NCI-H1436 (cell line): Measurements from ENCODE around the gene BTBD2.

Experiments used
- DNase-seq: peaks from one replicate; lab custom pipeline; 2025; lab: John Stamatoyannopoulos, UW

The BTBD2 gene

GRCh38 chr19:1985588-1986356, 29.7 kb downstream of the BTBD2 start:
- no peak for DNase-seq

GRCh38 chr19:1984357-1984756, 31.2 kb downstream of the BTBD2 start:
- DNase-seq = no peak

- DNase-seq = no peak
Measured at GRCh38 chr19:1981253-1981652, 34.3 kb downstream of the BTBD2 start.

- no peak for DNase-seq
Measured at GRCh38 chr19:1980809-1981181, 34.7 kb downstream of the BTBD2 start.

- no peak for DNase-seq
Measured at GRCh38 chr19:1980091-1980808, 35.3 kb downstream of the BTBD2 start.

GRCh38 chr19:1979642-1980041, 35.9 kb downstream of the BTBD2 start:
- DNase-seq = no peak

GRCh38 chr19:1979017-1979416, 36.5 kb downstream of the BTBD2 start:
- DNase-seq = no peak

GRCh38 chr19:1978346-1978894, 37.1 kb downstream of the BTBD2 start:
- no peak for DNase-seq

- no peak for DNase-seq
Measured at GRCh38 chr19:1977120-1977519, 38.4 kb downstream of the BTBD2 start.

- no peak for DNase-seq
Measured at GRCh38 chr19:1975162-1975480, 40.4 kb downstream of the BTBD2 start.

GRCh38 chr19:1974381-1975161, 40.9 kb downstream of the BTBD2 start:
- DNase-seq = no peak

- no peak for DNase-seq
Measured at GRCh38 chr19:1970806-1971502, 44.6 kb downstream of the BTBD2 start.

GRCh38 chr19:1970003-1970805, 45.3 kb downstream of the BTBD2 start:
- DNase-seq = no peak

GRCh38 chr19:1969176-1970002, 46.1 kb downstream of the BTBD2 start:
- no peak for DNase-seq

GRCh38 chr19:1968279-1969175, 47.0 kb downstream of the BTBD2 start:
- DNase-seq = no peak

GRCh38 chr19:1967087-1967608, 48.4 kb downstream of the BTBD2 start:
- no peak for DNase-seq

- DNase-seq = no peak
Measured at GRCh38 chr19:1962674-1963073, 52.8 kb downstream of the BTBD2 start.

GRCh38 chr19:1961000-1961883, 54.3 kb downstream of the BTBD2 start:
- DNase-seq = no peak
